ENCODE results near the gene POLR3E.

- no peak for TF ChIP-seq PAX5 (IDR thresholded peaks at IDR 0.05; ENCODE audit: insufficient read depth, low read length, severe bottlenecking)
- TF ChIP-seq POLR2A (IDR thresholded peaks at IDR 0.05; ENCODE audit: low read depth, low read length) = no peak
- TF ChIP-seq POLR2AphosphoS5 (IDR thresholded peaks at IDR 0.05; ENCODE audit: low read depth, low read length) = no peak
These were observed 62.5 kb downstream of the POLR3E start for GRCh38 chr16:22359679-22360078.
